DOHH2 (cell line): ENCODE data around the gene BABAM2.

Source experiments
- H3F3A ChIP-seq: fragments of 200-600 bp; sonication (generic), shearing (Covaris generic); 2 replicates; pipeline ENCODE4 v1.6.0; 2016; ENCODE audit warnings: antibody characterized with exemption, mild to moderate bottlenecking; ENCODE audit not compliant: control insufficient read depth, insufficient read depth
- H3K27ac ChIP-seq: fragments of 200-600 bp; sonication (generic); 2 replicates; pipeline ENCODE4 v1.5.1; 2014; ENCODE audit warnings: low read depth, mild to moderate bottlenecking, low read length, moderate library complexity
- H3K27me3 ChIP-seq: fragments of 200-600 bp; sonication (generic); 2 replicates; pipeline ENCODE4 v1.6.1; 2014; ENCODE audit warnings: mild to moderate bottlenecking, low read length, mixed read lengths; ENCODE audit not compliant: control insufficient read depth
- H3K36me3 ChIP-seq: fragments of 200-600 bp; sonication (generic); 2 replicates; pipeline ENCODE4 v1.6.1; 2014; ENCODE audit warnings: mild to moderate bottlenecking, low read length, moderate library complexity, mixed read lengths; ENCODE audit not compliant: control insufficient read depth
- H3K4me1 ChIP-seq: fragments of 200-600 bp; sonication (generic); 2 replicates; pipeline ENCODE4 v1.6.1; 2014; ENCODE audit warnings: mild to moderate bottlenecking, low read length, mixed read lengths; ENCODE audit not compliant: control insufficient read depth
- H3K4me2 ChIP-seq: fragments of 200-600 bp; sonication (generic); 2 replicates; pipeline ENCODE4 v1.6.0; 2014; ENCODE audit warnings: mild to moderate bottlenecking, low read length, moderate library complexity
- H3K4me3 ChIP-seq: fragments of 200-600 bp; sonication (generic); 2 replicates; pipeline ENCODE4 v1.5.1; 2014; ENCODE audit warnings: mild to moderate bottlenecking, low read length, mixed read lengths
- H3K79me2 ChIP-seq: fragments of 200-600 bp; sonication (generic); 2 replicates; pipeline ENCODE4 v1.6.1; 2014; ENCODE audit warnings: mild to moderate bottlenecking, low read length, mixed read lengths; ENCODE audit not compliant: control insufficient read depth
- H3K9me2 ChIP-seq: fragments of 200-600 bp; sonication (generic); replicated peaks from 2 replicates; pipeline ENCODE4 v1.6.1; 2014; ENCODE audit warnings: mild to moderate bottlenecking, low read length, mixed read lengths; ENCODE audit not compliant: control insufficient read depth
- H3K9me3 ChIP-seq: fragments of 200-600 bp; sonication (generic); 2 replicates; pipeline ENCODE4 v1.6.1; 2014; ENCODE audit warnings: antibody characterized with exemption, low read length, mixed read lengths; ENCODE audit not compliant: control insufficient read depth, insufficient read depth
- H4K20me1 ChIP-seq: fragments of 200-600 bp; sonication (generic); 2 replicates; pipeline ENCODE4 v1.6.0; 2014; ENCODE audit warnings: low read depth, mild to moderate bottlenecking, antibody characterized with exemption, low read length, moderate library complexity; ENCODE audit not compliant: control insufficient read depth, insufficient read depth
- EZH2phosphoT487 ChIP-seq: fragments of 200-600 bp; sonication (generic); IDR thresholded peaks from 2 replicates; pipeline ENCODE4 v1.6.1; 2017; ENCODE audit warnings: borderline replicate concordance, mild to moderate bottlenecking, antibody characterized with exemption, low read length, moderate library complexity, mixed read lengths
- TF ChIP-seq, protein P1 (sequence below): fragments of 200-600 bp; sonication (generic); IDR thresholded peaks from one replicate; pipeline ENCODE4 v1.5.1; 2014; ENCODE audit warnings: antibody characterized with exemption, mild to moderate bottlenecking, low read depth, low read length; ENCODE audit not compliant: poor library complexity, severe bottlenecking

BABAM2 gene

DNA sequence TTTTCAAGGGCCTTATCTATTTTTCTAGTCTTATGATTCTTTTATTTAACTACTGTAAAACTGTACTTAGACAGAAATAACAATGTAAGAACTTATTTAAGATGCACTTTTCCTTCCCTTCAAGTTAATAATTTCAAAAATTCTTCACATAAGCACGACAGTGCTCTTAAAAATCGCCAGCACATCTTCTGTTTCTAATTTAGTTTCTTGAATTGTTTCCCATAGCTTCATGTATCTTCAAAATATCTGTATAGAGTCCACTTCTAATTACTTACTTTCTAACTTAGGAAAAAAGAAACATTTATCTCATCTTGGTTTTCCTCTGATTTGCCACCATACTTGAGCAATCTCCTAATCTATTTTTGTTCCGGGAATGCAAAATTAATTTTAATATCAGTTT lies 196.1 kb downstream of the BABAM2 start:
- no peaks in the 10 kb centered on the region for H4K20me1 ChIP-seq
- no peak overlapping the region for H3K27ac ChIP-seq
- no peak overlapping the region for H3K4me2 ChIP-seq

DNA sequence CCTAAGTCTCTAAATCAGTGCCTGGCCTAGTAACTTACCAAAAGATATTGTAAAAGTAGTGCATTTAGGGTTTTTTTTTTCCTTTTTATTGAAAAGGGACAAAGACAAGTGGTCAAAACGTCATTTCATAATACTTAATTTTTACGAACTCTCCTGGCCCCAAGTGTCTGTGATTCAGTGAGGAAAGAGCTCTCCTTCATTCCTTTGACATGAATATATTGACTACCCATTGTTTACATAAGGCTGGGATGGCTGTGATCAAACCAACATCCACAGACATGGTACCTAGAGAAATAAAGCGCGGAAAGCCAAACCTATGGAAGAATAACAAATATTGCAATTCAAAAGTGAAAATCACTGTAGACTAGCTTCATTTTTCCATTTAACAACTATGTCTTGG lies 198.4 kb downstream of the BABAM2 start:
- Histone ChIP-seq H3K9me3 (no peaks in the 10 kb centered on the region), H3F3A (no peaks in the 10 kb centered on the region), H3K4me1 (no peaks in the 10 kb centered on the region), H3K36me3 (no peaks in the 10 kb centered on the region), H3K9me2 (no peaks in the 10 kb centered on the region), H3K4me3 (no peak overlapping the region), H3K27me3 (no peaks in the 10 kb centered on the region), H3K27ac (no peak overlapping the region), H4K20me1 (no peaks in the 10 kb centered on the region), H3K4me2 (no peak overlapping the region), H3K79me2 (no peaks in the 10 kb centered on the region)
- TF ChIP-seq, protein P1, sequence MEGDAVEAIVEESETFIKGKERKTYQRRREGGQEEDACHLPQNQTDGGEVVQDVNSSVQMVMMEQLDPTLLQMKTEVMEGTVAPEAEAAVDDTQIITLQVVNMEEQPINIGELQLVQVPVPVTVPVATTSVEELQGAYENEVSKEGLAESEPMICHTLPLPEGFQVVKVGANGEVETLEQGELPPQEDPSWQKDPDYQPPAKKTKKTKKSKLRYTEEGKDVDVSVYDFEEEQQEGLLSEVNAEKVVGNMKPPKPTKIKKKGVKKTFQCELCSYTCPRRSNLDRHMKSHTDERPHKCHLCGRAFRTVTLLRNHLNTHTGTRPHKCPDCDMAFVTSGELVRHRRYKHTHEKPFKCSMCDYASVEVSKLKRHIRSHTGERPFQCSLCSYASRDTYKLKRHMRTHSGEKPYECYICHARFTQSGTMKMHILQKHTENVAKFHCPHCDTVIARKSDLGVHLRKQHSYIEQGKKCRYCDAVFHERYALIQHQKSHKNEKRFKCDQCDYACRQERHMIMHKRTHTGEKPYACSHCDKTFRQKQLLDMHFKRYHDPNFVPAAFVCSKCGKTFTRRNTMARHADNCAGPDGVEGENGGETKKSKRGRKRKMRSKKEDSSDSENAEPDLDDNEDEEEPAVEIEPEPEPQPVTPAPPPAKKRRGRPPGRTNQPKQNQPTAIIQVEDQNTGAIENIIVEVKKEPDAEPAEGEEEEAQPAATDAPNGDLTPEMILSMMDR, result no peak
- no peak for TF ChIP-seq EZH2phosphoT487

More for the DNA sequence above, 196.1 kb downstream of the BABAM2 start:
- Histone ChIP-seq H3K36me3 (no peaks in the 10 kb centered on the region), H3K9me3 (no peaks in the 10 kb centered on the region), H3K27me3 (no peaks in the 10 kb centered on the region), H3K9me2 (no peaks in the 10 kb centered on the region), H3K79me2 (no peaks in the 10 kb centered on the region), H3F3A (no peaks in the 10 kb centered on the region), H3K4me1 (no peaks in the 10 kb centered on the region), H3K4me3 (no peak overlapping the region)
- TF ChIP-seq EZH2phosphoT487, result no peak
- TF ChIP-seq, protein P1, result no peak

DNA sequence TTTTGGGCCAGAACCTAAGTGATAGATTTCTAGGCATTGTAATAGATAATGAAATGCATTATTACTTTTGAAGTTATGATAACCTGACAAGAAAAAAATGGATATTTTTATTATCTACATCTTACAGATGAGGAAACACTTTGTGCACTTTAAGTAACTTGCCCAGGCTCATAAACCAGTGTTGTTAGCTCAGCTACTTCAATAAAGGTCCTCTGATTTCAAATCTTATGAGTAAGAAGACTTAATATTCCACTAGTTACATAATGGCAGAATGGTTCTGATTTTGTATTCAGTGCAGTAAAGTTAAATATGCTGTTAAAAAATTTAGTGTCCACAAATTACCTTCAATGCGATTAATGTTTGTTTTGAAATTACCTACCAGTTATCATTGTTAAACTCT lies 199.0 kb downstream of the BABAM2 start:
- H3K4me3 ChIP-seq, result no peak overlapping the region
- H3K27me3 ChIP-seq, result no peaks in the 10 kb centered on the region
- no peaks in the 10 kb centered on the region for H3F3A ChIP-seq
- no peak overlapping the region for H3K27ac ChIP-seq
- H3K9me3 ChIP-seq, result no peaks in the 10 kb centered on the region
- no peaks in the 10 kb centered on the region for H4K20me1 ChIP-seq
- TF ChIP-seq EZH2phosphoT487, result no peak
- TF ChIP-seq, protein P1, result no peak
- H3K36me3 ChIP-seq, result no peaks in the 10 kb centered on the region
- no peak overlapping the region for H3K4me2 ChIP-seq
- H3K79me2 ChIP-seq, result no peaks in the 10 kb centered on the region
- no peaks in the 10 kb centered on the region for H3K4me1 ChIP-seq
- H3K9me2 ChIP-seq, result no peaks in the 10 kb centered on the region

DNA sequence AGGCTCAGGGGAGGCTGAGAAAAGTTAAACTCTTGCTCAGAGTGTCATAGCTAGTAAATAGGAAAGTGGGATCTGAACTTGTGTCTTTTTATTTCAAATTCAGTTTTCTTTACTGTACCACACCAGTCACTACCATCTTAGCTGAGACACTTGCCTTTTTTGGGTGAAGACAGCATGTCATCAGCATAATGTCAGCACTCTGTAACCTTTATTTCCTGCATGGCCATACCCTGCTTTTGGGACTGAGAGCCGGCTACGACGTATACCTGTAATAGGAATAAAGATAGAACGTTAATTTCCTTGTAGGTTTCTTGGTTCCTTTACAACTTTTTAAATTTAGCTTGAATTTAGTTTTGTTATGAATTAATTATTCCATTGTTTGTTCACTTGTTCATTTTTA lies 202.8 kb downstream of the BABAM2 start:
- no peak overlapping the region for H3K4me2 ChIP-seq
- H3F3A ChIP-seq, result no peaks in the 10 kb centered on the region
- TF ChIP-seq, protein P1, result no peak
- no peak for TF ChIP-seq EZH2phosphoT487
- H3K27ac ChIP-seq, result no peak overlapping the region
- H3K79me2 ChIP-seq, result no peaks in the 10 kb centered on the region
- no peaks in the 10 kb centered on the region for H3K36me3 ChIP-seq
- no peaks in the 10 kb centered on the region for H3K9me2 ChIP-seq
- H3K27me3 ChIP-seq, result no peaks in the 10 kb centered on the region
- no peaks in the 10 kb centered on the region for H3K9me3 ChIP-seq
- H4K20me1 ChIP-seq, result no peaks in the 10 kb centered on the region
- no peaks in the 10 kb centered on the region for H3K4me1 ChIP-seq
- H3K4me3 ChIP-seq, result no peak overlapping the region
